Suprapubic skin (tissue), 4 donors: Measurements from ENCODE around the gene MYO1C.

Experiments used
- EP300 ChIP-seq: sonication (generic); formaldehyde crosslinking; IDR thresholded peaks from one replicate; pipeline ENCODE4 v1.6.1; 2017; ENCODE audit warnings: antibody characterized with exemption
- POLR2A ChIP-seq, 2 donors: fragments of 450-650 bp; IDR thresholded peaks; one replicate each; pipeline ENCODE4 v1.6.1; 2017; ENCODE audit warnings: antibody characterized with exemption in 2 of 2, mild to moderate bottlenecking in 2 of 2, moderate library complexity in 2 of 2
- POLR2AphosphoS5 ChIP-seq, 3 donors: sonication (generic); formaldehyde crosslinking; IDR thresholded peaks; one replicate each; pipeline ENCODE4 v1.6.1; 2017; ENCODE audit warnings: antibody characterized with exemption in 3 of 3
- TF ChIP-seq, protein P1 (sequence below), 2 donors: fragments of 200-600 bp in 1 of 2; fragments of 450-650 bp in 1 of 2; sonication (generic) in 1 of 2; IDR thresholded peaks; one replicate each; pipeline ENCODE4 v1.5.1; 2016 to 2019; ENCODE audit warnings: antibody characterized with exemption in 2 of 2, mild to moderate bottlenecking in 1 of 2, moderate library complexity in 1 of 2

DNA sequence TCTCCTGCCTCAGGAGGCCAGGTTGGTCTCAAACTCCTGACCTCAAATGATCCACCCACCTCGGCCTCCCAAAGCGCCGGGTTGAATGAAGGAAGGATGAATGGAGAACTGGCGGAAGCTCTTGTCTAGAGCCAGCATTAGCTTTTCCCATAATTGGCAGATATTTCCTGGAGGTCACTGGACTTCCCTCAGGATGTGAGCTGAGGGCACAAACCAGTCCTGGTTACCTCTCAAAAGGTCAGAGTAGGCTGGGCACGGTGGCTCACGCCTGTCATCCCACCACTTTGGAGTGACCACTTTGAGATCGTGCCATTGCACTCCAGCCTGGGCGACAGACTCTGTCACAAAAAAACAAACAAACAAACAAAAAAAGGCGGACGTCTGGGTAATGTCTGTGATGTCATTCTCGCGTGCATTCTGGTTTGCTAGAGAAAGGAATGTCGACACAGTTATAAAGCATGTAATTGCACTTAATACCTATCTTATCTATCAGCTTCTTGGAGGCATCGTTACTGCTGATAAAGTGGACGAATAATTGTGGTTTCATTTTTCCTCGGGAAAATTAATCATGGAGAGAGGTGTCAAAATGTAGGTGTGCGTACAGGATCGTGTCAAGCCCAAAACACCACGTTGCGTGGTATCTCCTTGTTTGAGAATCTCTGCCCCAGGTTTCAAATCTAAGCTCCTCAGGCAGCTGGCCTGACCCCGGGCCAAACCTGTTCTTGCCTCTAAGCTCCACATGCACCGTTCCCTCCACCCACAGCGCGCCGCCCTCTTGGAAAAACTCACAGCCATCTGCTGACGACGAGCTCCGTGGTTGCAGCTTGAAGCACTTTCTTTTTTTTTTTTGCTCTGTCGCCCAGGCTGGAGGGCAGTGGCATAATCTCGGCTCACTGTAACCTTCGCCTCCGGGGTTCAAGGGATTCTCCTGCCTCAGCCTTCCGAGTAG is 30.0 kb downstream of the MYO1C start:
- TF ChIP-seq EP300: no peak
- TF ChIP-seq, protein P1, sequence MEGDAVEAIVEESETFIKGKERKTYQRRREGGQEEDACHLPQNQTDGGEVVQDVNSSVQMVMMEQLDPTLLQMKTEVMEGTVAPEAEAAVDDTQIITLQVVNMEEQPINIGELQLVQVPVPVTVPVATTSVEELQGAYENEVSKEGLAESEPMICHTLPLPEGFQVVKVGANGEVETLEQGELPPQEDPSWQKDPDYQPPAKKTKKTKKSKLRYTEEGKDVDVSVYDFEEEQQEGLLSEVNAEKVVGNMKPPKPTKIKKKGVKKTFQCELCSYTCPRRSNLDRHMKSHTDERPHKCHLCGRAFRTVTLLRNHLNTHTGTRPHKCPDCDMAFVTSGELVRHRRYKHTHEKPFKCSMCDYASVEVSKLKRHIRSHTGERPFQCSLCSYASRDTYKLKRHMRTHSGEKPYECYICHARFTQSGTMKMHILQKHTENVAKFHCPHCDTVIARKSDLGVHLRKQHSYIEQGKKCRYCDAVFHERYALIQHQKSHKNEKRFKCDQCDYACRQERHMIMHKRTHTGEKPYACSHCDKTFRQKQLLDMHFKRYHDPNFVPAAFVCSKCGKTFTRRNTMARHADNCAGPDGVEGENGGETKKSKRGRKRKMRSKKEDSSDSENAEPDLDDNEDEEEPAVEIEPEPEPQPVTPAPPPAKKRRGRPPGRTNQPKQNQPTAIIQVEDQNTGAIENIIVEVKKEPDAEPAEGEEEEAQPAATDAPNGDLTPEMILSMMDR (IDR thresholded peaks at IDR 0.05): no peak
- no peak for TF ChIP-seq POLR2A (IDR thresholded peaks at IDR 0.05)
- no peak for TF ChIP-seq POLR2AphosphoS5 (IDR thresholded peaks at IDR 0.05)
